ENCODE measurements around the gene UBXN2A.

DNA sequence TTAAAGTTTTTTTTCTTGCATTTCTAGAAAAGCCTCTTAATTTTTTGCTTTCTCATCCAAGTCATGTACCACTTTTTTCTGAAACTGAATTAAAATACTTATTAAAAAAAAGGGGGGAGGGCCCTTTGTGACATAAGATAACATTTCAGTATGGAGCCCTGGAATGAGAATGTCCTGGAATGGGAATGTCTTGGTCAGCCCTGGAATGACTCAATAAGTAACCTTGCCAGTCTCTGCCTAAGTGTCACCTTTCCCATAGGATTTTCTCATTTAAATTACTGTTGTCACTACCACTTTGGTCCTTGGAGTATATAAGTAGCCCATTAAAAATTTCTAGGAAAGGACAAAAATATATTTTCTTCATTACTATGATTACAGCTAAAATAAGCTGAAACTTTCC, 4.7 kb downstream of the UBXN2A start:
- TF ChIP-seq POLR2A (IDR thresholded peaks at IDR 0.05) (no peak), CTCF (IDR thresholded peaks at IDR 0.05) (no peak), EP300 (IDR thresholded peaks at IDR 0.05) (no peak)

Measured in sigmoid colon (tissue), 4 donors.